Measurements from ENCODE around the gene NCOA3.

NCOA3 gene

DNA sequence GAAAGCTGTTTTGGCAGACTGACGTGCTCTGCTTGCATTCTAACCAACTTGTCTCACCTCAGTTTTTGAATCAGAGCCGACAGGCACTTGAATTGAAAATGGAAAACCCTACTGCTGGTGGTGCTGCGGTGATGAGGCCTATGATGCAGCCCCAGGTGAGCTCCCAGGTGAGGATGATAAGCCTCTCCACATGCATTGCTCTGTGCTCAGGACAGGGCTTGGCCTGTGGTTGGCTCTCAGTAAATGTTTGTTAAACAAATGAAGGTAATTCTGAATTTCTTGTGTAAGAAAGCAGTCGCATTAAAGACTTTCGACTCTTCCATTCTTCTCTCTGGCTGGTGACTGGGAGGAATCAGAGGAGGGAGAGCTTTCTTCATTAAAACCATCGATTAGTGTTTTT is 147.3 kb downstream of the NCOA3 start:
- DNase-seq: no peak

DNA sequence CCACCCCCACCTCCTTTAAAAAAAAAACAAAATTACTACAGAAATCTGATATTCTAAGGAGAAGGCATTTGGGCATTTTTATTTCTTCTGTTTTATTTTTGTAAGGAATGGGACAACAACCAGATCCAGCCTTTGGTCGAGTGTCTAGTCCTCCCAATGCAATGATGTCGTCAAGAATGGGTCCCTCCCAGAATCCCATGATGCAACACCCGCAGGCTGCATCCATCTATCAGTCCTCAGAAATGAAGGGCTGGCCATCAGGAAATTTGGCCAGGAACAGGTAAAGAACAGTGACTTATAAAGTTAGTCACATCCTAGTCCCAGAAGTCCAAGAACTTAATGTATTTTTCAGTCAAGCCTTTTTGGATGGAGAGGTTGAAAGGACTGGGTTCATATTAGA is 150.6 kb downstream of the NCOA3 start:
- no peak for DNase-seq

DNA sequence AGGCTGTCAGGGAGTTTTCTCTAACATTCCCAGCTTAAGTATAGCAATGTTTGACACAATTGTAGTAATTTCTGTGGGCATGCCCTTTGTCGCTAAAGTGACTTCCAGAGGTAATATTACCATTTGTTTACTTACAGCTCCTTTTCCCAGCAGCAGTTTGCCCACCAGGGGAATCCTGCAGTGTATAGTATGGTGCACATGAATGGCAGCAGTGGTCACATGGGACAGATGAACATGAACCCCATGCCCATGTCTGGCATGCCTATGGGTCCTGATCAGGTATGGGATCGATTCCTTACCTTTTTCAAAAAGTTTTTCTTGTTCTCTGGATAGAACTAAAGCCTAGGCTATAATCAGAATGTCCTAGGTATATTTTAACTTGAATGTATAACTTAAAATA is 151.1 kb downstream of the NCOA3 start:
- DNase-seq: no peak

DNA sequence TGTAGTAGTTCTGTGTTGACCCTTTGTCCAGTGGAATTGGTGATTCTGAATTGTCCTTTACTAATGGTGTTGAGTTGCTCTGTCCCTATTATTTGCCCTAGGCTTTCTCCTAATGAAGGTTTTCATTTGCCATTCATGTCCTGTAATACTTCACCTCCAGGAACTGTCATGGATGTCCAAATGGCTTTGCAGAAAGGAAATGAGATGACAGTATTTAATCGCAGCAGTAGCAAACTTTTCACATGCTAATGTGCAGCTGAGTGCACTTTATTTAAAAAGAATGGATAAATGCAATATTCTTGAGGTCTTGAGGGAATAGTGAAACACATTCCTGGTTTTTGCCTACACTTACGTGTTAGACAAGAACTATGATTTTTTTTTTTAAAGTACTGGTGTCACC is 152.2 kb downstream of the NCOA3 start:
- no peak for DNase-seq

DNA sequence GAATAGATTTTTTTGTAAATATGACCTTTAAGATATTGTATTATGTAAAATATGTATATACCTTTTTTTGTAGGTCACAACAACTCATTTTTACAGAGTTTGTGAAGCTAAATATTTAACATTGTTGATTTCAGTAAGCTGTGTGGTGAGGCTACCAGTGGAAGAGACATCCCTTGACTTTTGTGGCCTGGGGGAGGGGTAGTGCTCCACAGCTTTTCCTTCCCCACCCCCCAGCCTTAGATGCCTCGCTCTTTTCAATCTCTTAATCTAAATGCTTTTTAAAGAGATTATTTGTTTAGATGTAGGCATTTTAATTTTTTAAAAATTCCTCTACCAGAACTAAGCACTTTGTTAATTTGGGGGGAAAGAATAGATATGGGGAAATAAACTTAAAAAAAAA is 152.7 kb downstream of the NCOA3 start:
- no peak for DNase-seq

DNA sequence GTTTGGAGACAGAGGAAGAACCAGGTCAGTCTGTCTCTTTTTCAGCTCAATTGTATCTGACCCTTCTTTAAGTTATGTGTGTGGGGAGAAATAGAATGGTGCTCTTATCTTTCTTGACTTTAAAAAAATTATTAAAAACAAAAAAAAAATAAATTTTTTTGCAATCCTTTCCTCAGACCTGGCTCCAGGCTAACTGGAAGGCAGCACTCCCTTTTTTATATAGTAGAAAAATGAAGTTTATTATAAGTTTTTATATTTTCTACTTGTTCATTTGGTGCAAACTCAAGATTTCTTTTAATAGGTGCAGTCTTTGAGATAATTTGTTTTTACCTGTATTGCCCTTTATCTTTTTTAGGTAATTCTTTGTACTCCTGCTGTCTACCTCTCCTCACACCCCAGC is 153.9 kb downstream of the NCOA3 start:
- DNase-seq: no peak

DNA sequence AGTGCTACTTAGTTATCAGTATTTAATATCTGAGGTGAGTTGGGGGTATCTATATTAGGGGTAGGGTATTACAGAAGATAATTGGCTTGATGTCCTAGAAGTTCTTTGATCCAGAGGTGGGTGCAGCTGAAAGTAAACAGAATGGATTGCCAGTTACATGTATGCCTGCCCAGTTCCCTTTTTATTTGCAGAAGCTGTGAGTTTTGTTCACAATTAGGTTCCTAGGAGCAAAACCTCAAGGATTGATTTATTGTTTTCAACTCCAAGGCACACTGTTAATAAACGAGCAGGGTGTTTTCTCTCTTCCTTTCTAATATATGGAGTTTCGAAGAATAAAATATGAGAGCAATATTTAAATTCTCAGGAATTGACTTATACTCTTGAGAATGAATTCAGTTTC is 154.6 kb downstream of the NCOA3 start:
- no peak for DNase-seq

DNA sequence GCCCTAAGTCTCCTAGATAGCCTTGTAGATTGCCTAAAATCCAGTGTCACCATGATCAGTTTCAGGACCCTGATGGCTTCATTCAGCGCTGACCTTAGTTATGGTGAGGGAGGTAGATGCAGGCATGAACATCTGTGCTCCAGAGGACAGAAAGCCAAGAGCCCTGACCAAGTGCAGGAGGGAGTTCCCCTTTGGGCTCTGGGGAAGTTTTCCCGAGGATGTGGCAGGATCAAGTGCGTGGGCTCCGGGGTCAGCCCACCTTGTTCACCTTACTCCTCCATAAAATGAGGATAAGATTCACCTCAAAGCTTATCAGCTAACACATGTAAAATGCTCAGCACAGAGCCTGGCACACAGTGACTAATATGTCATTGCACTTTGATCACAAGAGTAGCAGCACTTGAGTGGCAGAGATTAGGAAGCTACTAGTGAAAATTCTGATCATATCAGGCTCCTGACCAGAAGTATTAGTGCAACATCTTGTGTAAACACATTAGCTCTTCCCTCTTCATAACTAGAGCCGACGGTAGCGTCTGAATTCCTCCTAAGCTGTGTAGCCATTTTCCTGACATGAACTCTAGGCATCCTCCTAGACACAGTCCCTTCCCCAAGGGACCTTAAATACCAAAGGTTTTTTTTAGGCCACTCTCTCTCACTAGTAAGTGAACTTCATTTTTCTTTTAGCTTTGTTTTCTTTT is 158.4 kb downstream of the NCOA3 start:
- DNase-seq: no peak

DNA sequence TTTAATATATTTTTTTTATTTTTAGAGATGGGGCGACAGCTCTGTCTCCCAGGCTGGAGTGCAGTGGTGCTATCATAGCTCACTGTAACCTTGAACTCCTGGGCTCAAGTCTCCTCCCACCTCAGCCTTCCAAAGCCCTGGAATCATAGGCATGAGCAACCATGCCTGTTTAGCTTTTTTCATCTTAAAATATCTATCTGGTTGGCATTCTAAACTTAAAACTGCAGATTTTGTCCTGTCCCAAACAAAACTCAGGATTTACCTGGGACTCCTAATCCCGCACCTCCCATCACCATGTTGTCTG is 158.9 kb downstream of the NCOA3 start:
- no peak for DNase-seq

DNA sequence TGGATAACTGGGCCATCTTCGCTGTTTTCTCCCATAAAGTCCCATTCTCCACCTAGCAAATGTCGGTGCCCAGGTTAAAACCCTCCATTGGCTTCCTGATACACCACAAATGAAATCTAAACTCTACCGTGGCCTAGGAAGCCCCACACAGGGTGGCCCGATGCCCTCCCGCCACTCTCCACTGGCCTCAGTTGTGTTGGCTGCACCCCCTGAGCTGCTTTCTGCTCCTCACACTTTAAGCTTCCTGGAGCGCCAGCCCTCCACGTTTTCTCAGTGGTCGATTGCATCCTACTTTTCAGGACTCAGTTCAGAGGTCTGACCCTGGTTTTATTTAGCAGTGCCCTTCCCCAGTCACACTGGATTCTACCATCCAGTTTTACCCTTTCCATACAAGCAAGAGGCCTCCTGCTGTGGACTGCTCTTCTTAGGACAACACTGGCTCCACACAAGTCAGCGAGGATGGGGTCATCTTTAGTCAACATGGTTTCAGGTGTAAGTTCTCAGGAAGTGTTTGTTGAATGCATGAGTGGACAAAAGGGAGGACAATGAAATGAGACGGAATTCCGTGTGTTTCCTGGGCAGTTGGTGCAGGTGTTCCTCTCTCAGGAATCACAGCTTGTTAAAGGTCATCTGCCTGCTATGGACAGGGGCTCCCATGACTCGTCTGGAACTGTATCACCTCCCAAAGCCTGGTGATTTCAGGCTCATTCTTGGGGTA is 159.5 kb downstream of the NCOA3 start:
- no peak for DNase-seq

DNA sequence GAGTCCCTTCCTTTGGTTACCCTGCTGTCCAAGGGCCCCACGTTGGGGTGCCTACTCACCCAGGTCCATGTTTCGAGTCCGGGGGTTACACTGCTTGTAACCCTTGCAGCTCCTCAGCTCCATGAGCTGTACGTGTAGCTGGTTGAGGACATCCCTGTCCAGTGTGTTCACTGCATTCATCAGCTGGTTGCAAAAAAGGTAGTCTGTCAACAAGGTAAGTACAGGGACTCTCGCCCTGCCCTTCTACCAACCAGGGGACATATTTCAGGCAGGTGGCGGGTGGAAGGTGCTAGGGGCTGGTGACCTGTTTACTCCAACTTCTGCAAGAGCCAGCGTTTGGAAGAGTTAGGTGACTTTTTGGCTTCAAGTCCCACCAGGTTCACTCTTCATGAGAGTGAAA is 160.0 kb downstream of the NCOA3 start:
- no peak for DNase-seq

DNA sequence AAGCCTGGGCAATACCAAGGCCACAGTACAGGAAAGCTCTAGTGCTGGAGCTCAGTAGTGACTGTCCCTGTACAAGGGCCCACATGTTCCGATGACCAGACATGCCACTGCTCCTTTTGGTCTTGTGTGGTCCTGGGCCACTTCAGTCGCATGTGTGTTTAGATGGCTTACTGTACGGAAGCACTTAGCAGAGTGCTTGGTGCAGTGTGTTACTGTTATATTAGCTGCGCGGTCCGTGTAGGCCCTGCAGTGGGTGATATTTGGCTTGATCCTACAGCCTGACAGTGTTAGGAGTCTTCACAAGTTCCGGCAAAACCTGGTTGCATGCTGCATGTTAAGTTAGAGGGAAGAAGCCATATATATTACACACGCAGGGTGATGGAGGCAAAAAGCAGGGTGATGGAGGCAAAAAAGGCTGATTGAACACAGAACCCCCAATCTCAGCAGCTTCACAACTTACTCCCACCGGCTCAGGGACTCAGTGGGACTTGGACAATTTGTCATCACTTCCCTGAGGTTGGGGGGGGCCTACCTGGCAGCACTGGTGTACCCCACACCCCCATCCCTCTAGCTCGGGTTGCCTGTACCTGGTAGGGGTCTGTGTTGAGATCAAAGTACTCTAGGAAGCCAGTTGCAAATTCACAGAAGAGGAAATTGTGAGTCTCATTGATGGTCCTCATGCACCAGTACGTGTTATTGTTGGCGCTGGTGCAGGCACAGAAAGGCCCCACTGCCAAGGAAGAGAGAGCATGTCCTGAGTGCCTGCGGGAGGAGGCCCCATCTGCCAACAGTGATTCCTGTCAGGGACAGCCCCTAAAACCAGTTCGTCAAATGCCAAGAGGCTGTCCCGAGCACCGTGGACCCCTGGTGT is 161.0 kb downstream of the NCOA3 start:
- DNase-seq: no peak

DNA sequence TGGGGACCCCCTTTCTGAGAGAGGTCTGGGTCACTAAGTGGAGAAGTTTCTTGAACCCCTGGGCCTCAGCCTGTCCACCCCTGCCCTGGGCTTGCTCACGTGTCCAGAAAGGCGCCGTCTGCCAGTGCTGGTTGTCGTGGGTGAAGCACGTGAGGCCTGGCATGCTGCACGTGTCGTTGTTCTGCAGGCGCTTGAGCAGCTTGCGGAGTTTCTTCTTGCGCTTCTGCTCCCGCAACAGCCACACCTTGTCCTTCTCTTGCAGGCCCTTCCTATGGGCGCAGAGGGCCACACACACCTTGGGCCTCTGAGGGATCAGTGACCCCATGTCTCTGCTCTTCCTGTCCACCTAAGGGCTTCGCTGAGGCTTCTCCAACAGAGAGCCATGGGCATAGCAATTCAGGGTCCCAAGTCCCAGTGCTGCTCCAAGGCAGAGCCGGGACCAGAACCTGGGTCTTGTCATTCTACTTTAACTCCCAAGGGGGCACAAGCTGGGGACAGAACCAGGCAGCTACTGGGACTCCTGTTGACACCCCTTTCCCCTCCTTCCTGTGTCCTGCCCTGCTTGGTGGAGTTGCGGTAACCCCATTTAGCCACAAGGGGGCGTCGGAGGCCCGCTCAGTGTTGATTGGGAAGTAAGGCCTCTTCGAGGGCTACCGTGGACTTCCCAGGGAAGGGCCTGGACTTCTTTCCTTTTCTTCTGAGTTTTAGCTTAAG is 161.8 kb downstream of the NCOA3 start:
- peak; percentile 33 for DNase-seq

DNA sequence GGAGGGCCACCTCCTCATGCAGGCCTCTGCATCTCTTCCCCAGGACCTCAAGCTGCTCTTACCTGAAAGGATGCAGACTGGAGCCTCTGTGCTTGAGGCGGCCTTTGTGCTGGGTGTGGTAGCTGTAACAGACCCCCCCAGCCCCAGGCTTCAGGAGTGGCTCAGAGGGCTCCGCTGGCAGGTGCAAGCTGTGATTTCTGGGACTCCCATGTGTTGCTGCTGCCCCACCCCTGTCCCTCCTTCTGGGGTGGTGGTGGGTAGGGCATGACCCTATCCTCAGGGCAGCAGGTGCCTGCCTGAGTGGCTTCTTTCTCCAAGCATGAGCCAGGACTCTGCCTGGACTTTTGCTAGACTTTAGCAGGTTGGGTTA is 162.4 kb downstream of the NCOA3 start:
- no peak for DNase-seq

DNA sequence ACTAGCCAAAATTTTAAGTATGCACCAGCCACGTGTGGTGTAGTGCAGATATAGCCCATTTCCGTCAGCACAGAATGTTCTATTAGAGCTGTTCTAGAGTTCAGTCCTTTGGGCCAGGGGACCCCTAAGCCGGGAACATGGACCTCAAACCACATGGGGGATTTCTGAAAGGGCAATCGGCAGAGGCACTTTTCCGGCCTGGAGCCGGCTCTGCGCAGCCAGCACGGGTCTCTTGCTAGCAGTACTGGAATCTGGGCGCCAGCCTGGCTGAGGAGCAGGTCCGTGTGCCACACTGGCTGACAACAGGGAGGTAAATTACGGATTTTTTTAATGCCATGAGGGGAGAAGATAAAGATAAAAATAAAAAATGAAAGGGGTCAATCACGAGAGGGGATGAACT is 163.1 kb downstream of the NCOA3 start:
- no peak for DNase-seq

DNA sequence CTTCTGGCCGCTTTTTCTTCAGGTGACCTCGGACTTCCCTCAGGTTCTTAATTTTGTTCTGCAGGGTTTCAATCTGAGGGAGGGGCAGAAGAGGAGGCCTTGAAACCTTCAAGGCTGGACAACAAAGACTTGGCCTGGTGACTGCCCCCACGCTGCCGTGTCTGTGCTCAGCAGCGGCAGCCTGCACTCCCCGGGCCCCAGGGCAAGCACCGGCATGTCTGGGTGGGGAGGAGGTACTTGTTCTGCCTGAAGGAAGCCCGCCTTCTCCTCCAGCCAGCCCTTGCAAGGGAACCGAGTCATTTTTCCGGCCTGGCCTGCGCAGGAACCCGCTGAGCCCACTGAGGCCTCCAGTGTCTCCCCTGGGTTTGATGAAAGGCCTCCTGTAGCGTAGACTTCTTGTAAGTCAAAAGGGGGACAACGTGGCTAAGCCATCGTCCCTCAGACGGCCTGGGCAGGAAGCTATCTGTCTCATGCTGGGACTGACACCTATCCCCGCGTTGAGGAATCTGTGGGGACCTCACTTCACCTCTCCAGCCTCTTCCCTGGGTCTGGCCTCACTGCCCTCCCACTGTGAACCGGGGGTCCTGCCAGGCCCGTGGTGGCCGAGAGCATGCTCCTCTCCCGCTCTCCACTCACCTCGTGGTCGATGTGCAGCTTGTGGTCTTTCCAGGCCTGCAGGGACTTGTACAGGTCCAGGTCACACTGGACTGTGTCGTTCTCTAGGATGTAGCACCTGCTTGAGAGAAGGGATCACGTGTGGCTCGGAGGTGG is 163.7 kb downstream of the NCOA3 start:
- no peak for DNase-seq

DNA sequence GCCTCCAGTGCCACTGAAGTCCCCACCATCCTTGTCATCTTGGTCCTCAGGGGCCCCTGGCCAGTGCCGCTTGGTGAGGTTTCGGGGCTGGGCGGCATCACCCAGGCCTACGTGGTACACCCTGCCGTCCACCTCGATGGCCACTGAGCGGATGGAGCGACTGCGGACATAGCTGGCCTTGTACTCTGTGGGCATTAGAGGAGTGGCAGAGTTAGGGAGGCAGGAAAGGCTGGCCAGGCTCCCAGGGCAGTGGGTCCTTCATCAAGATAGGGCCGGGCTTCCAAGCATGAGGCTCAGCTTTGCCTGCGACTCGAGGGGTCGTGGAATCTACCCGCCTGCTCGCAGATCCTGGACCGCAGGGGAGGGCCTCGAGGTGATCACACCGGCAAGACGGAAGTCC is 164.6 kb downstream of the NCOA3 start:
- DNase-seq: no peak

DNA sequence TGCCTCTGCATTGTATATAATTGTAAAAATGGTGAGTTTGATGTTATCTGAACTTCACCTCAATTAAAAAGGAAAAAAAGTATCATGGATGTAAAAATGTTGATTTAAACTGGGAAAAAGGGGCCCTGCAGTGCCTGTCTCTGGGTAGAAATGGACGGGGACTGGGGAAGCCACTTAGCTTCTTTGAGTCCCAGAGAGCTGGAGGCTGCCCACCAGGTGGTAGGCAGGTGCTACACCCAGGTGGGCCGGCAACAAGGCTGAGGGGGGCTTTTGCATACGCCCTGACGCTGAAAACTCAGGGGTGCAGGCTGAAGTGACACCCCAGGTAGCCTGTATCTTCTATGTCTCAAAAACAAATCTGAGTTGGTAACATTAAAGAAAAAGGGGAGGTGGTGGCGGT is 165.4 kb downstream of the NCOA3 start:
- no peak for DNase-seq

DNA sequence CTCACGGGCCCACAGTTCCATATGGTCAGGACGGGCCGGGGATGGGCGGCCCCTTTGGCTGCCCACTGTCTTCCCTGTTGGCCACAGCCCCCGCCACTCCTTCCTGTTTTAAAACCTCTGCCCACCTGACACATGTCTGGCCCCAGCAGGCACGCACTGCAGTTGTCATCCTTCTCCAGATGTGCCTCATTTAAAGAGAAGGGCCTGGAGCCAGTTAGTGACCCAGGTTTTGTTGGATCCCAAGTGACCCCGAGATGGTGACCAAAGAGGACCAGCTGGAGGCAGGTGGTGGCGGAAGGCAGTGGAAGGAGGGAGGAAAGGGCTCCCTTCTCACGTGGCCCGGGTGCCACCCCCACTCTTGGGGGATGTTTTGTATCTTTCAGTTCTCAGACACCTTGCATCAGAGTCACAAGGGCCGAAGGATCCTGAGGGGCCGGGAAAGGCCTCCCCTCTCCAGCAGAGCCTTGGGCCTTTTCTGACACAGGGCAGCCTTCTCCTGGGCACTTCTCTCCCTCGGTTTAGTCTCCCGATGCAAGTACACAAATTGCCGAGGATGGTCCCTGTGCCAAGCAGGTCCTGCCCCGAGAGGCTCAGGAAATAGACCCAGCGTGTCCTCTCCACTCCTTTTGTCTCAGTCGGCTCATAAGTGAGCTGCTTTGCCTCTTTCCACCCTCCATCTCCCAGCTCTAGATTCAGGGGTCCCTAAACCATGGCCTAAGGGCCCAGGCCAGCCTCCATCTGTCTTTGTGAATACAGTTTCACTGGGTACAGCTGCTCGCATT is 166.0 kb downstream of the NCOA3 start:
- DNase-seq: no peak

DNA sequence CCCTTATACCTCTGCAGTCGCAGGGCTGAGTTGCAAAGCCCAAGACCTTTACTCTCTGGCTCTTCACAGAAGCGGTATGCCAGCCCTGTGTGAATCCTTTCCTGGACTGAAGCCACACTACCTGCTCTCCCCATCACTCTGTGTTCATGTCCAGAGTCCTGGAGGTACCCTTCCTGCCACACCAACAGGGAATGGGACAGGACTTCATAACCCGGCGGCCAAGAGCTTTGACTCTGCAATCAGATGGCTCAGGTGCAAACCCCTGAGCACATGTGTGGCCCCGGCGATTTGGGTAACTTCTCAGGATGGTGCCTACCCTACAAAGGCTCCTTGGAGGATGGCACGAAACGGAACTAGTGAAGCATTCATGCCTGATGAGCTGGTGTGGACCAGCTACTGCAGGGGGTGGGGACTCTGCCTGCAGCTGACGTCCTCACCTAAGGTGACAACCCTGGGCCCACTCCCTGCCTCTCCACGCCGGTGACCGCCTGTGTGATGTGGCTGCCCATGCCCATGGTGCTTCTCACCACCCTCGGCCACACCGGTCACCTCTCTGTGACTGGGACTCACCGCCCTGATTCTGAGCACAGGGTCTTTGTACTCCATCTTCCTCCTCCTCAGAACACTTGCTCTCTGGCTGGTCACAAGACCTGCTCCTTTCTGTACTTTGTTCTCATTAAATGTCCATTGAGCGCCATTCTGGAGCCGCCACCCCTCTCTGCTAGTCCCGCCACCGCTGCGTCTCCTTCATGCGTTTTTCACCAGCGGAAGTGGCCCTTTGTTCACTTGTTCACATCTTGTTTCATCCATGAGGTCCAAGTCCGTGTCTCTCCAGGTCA is 166.8 kb downstream of the NCOA3 start:
- DNase-seq: no peak

DNA sequence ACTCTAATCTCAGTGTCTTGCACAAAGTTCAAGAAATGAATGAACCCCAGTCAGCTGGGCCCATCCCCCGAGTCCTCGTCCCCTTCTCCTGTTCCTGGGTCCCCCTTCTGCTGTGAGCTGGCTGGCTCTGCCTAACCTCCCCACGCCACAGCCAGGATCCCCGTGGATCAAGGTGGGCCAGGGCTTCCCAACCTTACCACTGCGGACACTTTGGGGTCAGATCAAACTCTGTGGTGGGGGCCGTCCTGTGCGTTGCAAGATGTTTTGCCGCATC is 167.4 kb downstream of the NCOA3 start:
- DNase-seq: no peak
